ENCODE results near the gene SLC13A4.
"Not testable (repeated sequence)": the region's sequence is repeated elsewhere in the genome, so short reads cannot be mapped to it uniquely, and the experiment has no call there.

The SLC13A4 gene

GRCh38 chr7:135669774-135670173 is 58.2 kb downstream of the SLC13A4 start:
- FAIRE-seq (no peak), DNase-seq (ENCODE audit: extremely low spot score, insufficient read length, low read depth) (no peak)

- FAIRE-seq; DNase-seq (ENCODE audit: extremely low spot score, insufficient read length, low read depth): not testable (repeated sequence)
Observed at GRCh38 chr7:135668852-135669395, 59.1 kb downstream of the SLC13A4 start.

- not testable (repeated sequence) for FAIRE-seq; DNase-seq (ENCODE audit: extremely low spot score, insufficient read length, low read depth)
Observed at GRCh38 chr7:135667626-135668025, 60.4 kb downstream of the SLC13A4 start.

- DNase-seq (ENCODE audit: extremely low spot score, insufficient read length, low read depth) (no peak), FAIRE-seq (no peak)
Observed at GRCh38 chr7:135666846-135667245, 61.1 kb downstream of the SLC13A4 start.

DNA sequence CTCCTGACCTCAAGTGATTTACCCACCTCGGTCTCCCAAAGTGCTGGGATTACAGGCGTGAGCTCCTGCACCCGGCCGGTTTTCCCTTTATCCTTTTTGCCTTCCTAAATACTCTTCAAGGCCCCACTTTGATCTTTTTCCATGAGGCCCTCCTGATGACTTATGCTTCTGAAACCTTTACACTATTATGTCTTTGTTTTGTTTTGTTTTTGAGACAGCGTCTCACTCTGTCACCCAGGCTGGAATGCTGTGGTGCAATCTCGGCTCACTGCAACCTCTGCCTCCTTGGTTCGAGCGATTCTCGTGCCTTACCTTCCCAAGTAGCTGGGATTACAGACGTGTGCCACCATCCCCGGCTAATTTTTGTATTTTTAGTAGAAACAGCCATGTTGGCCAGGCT is 61.8 kb downstream of the SLC13A4 start:
- no peak for DNase-seq (ENCODE audit: extremely low spot score, insufficient read length, low read depth)

GRCh38 chr7:135665042-135665441 is 62.9 kb downstream of the SLC13A4 start:
- no peak for DNase-seq (ENCODE audit: extremely low spot score, insufficient read length, low read depth)
- no peak for FAIRE-seq

More for the DNA sequence above, 61.8 kb downstream of the SLC13A4 start:
- no peak for FAIRE-seq

DNA sequence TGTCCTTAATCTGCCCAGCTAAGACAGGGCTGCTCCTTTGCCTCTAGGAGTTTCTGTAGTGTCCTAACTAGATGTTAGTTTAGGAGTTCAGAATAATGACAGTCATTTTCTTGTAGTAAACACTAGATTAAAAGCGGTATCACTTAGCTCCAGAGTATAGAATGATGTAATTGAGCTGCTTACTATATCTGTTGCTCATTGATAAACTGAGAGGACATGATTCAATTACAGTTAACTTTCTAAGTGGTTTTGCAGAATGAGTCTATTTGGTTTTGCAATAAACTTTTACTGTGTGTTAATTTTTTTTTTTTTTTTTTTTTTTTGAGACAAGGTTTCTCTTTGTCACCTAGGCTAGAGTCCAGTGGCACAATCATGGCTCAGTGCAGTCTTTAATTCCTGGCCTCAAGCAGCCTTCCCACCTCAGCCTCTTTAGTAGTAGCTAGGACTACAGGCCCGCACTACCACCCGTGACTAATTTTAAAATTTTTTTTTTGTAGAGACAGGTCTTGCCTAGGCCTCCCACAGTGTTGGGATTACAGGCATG is 63.9 kb downstream of the SLC13A4 start:
- DNase-seq (ENCODE audit: extremely low spot score, insufficient read length, low read depth) (no peak), FAIRE-seq (no peak)

DNA sequence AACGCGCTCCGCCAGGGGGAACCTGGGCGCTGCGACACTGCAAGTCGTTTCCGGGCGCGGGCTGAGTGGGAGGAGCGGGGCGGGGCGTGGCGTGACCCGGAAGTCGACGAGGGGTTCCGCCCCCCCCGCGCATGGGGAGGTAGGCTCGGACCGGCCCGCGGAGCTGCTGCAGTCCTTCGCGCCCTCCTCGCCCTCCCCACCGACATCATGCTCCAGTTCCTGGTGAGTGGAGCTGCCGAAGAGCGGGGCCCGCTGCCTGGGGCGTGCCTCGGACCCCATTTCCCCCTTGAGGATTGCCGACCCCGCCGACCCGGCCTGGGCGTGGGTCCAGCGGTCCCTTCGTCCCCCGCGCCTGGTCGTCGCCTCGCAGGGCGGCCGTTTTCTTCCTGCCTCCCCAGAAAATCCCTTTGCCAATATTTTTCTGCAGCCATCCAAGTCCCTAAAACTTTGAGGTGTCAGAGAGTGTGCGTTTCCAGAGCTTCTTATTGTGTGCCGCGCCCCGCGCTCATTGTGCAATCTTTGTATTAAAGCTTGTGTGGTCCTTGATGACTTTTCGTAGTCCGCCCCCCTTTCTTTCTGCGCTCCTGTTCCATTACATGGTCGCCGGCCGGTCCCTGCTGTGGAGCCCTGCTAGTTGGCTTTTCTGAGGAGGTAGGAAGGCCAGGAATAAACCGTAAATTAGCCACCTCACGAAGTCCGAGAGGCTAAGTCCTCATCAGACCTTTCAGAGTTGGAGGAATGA is 65.4 kb downstream of the SLC13A4 start, which contains the start of gene STMP1:
STMP1 (plus strand) TSS at position 142 of the 742 bp plus-strand sequence.
- FAIRE-seq (peak; percentile 81), DNase-seq (ENCODE audit: extremely low spot score, insufficient read length, low read depth) (peak; percentile 94)

- DNase-seq (ENCODE audit: extremely low spot score, insufficient read length, low read depth): no peak
- no peak for FAIRE-seq
Observed at GRCh38 chr7:135662123-135662372, 65.9 kb downstream of the SLC13A4 start.

- FAIRE-seq (no peak), DNase-seq (ENCODE audit: extremely low spot score, insufficient read length, low read depth) (no peak)
Observed at GRCh38 chr7:135661311-135662122, 66.5 kb downstream of the SLC13A4 start.

GRCh38 chr7:135659159-135659846 is 68.7 kb downstream of the SLC13A4 start:
- FAIRE-seq (no peak), DNase-seq (ENCODE audit: extremely low spot score, insufficient read length, low read depth) (no peak)

GRCh38 chr7:135658564-135658963 is 69.4 kb downstream of the SLC13A4 start:
- no peak for DNase-seq (ENCODE audit: extremely low spot score, insufficient read length, low read depth)

DNA sequence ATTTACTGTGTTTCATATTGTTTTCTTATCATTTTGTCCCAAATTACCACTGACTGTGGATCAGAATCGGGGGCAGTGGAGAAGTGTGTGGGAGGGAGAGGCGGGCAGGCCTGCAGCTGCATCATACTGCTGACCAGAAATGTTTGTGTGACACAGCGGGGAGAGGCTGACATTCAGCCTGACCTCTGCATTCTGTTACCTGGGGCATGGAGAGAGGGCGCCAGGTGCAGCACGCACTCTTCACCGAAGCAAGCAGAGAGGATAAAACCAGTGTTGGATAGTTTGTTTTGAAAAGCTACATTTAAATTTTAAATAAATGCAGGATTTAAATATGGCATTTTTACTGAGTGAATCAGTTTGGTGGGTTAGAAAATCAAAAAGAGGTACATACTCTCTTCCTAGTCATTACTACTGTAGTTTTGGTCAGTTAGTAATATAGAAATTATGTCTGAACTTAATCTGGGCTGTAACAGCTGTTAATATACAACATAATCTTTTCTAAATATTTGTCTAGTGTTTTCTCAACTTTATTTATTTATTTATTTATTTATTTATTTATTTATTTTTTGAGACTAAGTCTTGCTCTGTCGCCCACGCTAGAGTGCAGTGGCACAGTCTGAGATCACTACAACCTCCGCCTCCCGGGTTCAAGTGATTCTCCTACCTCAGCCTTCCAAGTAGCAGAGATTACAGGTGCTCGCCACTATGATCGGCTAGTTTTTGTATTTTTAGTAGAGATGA is 74.5 kb downstream of the SLC13A4 start:
- no peak for DNase-seq (ENCODE audit: extremely low spot score, insufficient read length, low read depth)
- FAIRE-seq: no peak

More at GRCh38 chr7:135658564-135658963, 69.4 kb downstream of the SLC13A4 start:
- no peak for FAIRE-seq

GRCh38 chr7:135650831-135651573 is 77.0 kb downstream of the SLC13A4 start:
- no peak for DNase-seq (ENCODE audit: extremely low spot score, insufficient read length, low read depth)
- no peak for FAIRE-seq

DNA sequence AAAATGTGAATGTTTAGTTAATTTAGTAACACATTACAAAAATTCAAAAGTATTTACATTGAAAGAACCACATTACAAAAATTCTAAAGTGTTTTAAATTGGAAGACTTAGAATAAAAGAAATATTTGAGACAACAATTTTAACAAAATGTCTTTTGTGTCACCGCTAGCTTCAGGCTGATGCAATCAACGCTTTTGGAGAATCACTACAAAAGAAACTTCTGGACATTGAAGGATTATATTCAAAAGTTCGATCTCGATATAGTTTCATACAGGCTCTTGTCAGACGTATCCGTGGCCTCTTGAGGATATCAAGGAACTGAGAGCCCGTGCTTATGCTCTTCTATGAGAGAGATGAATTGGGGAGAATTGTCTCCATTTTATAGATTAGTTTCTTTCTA is 79.8 kb downstream of the SLC13A4 start:
- DNase-seq (ENCODE audit: extremely low spot score, insufficient read length, low read depth) (no peak), FAIRE-seq (no peak)

- DNase-seq (ENCODE audit: extremely low spot score, insufficient read length, low read depth) (no peak), FAIRE-seq (no peak)
Observed at GRCh38 chr7:135647755-135648154, 80.2 kb downstream of the SLC13A4 start.

- FAIRE-seq: peak; percentile 56
- no peak for DNase-seq (ENCODE audit: extremely low spot score, insufficient read length, low read depth)
Observed at GRCh38 chr7:135645296-135645904, 82.6 kb downstream of the SLC13A4 start.

- DNase-seq (ENCODE audit: extremely low spot score, insufficient read length, low read depth): no peak
- FAIRE-seq: no peak
Observed at GRCh38 chr7:135644729-135645128, 83.3 kb downstream of the SLC13A4 start.

Data from GM18507 (cell line).